ENCODE data around the gene CCL24.
"Not testable (repeated sequence)": the region's sequence is repeated elsewhere in the genome, so short reads cannot be mapped to it uniquely, and the experiment has no call there.

Gene CCL24

GRCh38 chr7:75813781-75814236 is at the start of gene CCL24:
Gene CCL24 (minus strand): TSS chr7:75813806. CDS start chr7:75813715, 91 bp downstream.
- no peak for DNase-seq

- no peak for DNase-seq
Measured at GRCh38 chr7:75861636-75862035, 48.0 kb upstream of the CCL24 start.

DNA sequence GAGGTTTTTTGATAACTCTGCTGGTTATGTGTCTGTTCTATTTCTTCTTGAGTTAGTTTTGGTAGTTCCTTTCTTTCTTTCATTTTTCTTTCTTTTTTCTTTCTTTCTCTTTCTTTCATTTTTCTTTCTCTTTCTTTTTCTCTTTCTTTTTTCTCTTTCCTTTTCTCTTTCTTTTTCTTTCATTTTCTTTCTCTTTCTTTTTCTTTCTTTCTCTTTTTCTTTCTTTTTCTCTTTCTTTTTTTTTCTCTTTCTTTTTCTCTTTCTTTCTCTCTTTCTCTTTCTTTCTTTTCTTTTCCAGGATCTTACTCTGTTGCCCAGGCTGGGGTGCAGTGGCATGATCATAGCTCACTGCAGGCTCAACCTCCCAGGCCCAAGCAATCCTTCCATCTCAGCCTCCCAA is 44.8 kb upstream of the CCL24 start:
- DNase-seq: no peak

- DNase-seq: no peak
Measured at GRCh38 chr7:75856536-75856935, 42.9 kb upstream of the CCL24 start.

DNA sequence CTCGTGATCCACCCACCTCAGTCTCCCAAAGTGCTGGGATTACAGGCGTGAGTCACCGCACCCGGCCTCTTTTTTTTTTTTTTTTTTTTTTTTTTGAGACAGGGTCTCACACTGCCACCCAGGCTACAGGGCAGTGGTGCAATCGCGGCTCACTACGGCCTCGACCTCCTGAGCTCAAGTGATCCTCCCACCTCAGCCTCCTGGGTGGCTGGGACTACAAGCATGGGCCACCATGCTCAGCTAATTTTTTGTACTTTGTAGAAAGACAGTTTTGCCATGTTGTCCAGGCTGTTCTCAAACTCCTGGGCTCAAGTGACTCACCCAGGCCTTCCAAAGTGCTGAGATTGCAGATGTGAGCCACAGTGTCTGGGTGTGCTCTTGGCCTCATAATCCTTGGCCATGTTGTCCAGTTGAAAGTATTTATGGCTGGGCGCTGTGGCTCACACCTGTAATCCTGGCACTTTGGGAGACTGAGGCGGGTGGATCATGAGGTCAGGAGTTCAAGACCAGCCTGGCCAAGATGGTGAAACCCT is 41.3 kb upstream of the CCL24 start:
- DNase-seq: not testable (repeated sequence)

GRCh38 chr7:75854233-75854632 is 40.6 kb upstream of the CCL24 start:
- DNase-seq: no peak

DNA sequence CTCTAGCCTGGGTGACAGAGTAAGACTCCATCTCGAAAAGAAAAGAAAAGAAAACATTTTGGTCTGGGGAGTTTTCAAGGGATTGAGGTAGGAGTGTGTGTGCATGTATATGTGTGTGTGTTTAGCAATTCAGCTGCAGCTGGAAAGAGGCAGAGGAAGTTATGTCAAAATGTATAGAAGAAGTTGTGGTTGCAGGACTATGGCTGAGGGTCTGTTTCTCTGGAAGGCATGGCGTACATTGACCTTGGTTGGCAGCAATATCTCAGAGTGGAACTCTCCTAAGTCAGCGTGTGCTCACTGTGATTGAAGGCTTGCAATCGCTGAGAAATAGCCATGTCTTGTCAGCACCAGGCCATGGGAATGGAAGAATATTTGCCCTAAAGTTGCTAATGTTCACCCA is 36.6 kb upstream of the CCL24 start:
- no peak for DNase-seq

- no peak for DNase-seq
Measured at GRCh38 chr7:75849573-75849972, 36.0 kb upstream of the CCL24 start.

DNA sequence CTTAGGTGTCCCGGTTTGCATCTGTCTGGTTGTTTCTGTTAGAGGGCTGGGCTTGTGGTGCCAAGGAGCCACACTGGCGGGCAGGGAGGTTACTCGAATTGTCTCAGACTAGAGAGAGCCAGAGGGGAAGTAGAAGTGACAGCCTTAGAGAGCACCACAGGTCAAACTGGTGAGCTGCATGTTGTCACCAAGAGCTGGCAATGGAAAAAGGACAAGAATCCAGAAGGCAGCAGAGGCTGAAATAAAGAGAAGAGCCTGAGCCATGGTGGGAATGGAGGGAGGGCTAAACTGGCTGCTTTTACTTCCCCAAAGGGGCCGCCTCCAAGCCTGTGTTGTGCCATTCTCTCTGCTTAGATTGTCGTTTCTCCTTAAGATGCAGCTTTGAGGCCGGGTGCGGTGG is 34.1 kb upstream of the CCL24 start:
- no peak for DNase-seq

GRCh38 chr7:75845132-75845531 is 31.5 kb upstream of the CCL24 start:
- DNase-seq: not testable (repeated sequence)

DNA sequence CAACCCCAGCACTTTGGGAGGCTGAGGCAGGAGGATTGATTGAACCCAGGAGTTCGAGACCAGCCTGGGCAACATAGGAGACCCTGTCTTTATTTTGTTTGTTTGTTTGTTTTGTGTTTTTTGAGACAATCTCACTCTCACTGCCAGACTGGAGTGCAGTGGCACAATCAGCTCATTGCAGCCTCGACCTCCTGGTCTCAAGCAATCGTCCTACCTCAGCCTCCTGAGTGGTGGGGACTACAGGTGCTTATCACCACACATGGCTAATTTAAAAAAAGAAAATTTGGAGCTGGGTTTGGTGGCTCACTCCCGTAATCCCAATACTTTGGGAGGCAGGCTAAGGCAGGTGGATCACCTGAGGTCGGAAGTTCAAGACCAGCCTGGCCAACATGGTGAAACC is 30.6 kb upstream of the CCL24 start:
- DNase-seq: no peak

GRCh38 chr7:75843613-75844116 is 30.1 kb upstream of the CCL24 start:
- DNase-seq: no peak

DNA sequence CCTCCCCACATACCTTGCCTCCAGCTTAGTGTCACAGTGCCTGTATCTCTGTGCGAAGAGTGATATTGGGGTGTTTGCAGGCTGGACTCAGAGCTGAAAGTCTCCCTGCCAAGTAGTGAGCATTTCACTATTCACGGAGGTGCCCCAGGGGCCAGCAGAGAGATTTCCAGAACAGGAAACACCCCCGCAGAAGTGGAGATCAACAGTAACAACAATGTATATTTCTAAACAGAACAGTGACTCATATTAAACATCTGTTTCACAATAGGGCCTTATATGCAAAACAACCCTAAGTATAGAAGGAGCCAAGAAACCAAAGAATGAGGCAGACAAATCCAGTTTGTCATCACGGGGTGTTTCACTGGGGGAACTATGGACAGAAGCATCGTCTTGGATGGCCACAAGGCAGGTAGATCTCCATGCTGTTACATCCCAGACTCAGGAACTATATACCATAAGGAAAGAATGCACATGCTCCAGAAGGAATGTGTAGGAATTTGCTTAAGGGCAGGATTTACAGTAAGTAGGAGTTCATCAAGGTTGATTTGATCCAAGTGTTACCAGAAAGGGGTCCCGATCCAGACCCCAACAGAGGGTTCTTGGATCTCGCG is 29.3 kb upstream of the CCL24 start:
- no peak for DNase-seq

GRCh38 chr7:75840029-75840428 is 26.4 kb upstream of the CCL24 start:
- DNase-seq: no peak

DNA sequence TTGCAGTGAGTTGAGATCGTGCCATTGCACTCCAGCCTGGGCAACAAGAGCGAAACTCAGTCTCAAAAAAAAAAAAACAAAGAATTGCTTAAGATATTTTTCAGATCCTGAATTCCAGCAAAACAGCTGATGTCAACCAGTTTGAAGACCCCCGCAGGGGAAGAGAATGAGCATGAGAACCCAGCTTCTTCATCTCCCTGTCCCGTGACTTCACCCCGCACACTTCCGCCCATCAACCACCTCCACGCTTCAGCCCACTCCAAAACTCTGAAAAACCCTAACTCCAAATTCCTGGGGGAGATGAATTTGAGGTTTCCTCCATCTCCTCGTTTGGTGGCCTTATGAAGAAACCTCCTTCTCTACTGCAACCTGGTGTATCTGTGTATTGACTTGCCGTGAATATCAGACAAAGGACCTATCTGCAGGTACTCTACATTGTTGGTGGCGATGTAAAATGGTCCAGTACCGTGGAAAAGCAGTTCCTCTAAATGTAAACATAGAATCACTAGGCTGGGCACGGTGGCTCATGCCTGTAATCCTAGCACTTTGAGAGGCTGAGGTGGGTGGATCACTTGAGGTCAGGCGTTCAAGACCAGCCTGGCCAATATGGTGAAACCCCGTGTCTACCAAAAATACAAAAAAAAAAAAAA is 24.8 kb upstream of the CCL24 start:
- not testable (repeated sequence) for DNase-seq

DNA sequence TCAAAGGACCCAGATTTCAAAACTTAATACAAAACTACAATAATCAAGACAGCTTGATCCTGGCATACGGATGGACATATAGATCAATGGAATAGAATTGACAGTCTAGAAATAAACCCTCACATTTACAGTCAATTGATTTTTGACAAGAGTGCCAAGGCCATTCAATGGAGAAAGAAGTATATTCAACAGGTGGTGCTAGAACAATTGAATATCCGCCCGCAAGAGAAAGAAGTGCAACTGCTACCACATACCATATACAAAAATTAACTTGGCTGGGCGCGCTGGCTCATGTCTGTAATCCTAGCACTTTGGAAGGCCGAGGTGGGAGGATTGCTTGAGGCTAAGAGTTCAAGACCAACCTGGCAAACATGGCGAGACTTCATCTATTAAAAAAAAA is 23.2 kb upstream of the CCL24 start:
- DNase-seq: no peak

DNA sequence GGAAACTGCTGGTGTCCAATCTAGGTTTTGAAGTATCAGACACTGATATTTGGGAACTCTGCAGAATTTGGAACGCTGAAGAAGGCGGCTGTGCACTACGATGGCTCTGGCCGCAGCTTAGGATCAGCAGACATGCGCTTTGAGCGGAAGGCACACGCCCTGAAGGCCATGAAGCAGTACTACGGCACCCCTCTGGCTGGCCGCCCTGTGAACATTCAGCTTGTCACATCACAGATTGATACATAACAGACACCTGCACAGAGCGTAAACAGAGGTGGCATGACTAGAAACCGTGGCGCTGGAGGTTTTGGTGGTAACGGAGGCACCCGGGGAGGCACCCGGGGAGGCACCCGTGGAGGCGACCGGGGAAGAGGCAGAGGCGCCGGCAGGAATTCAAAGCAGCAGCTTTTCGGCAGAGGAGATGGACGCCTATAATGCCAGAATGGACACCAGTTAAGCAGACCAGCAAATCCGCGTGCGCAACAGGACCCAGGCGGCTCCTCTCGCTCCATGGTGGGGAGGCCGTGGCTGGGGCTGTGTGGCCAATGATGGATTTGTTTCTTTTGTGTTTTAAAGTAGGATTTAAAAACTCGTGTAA is 22.2 kb upstream of the CCL24 start:
- DNase-seq: no peak

GRCh38 chr7:75833662-75834061 is 20.1 kb upstream of the CCL24 start:
- not testable (repeated sequence) for DNase-seq

DNA sequence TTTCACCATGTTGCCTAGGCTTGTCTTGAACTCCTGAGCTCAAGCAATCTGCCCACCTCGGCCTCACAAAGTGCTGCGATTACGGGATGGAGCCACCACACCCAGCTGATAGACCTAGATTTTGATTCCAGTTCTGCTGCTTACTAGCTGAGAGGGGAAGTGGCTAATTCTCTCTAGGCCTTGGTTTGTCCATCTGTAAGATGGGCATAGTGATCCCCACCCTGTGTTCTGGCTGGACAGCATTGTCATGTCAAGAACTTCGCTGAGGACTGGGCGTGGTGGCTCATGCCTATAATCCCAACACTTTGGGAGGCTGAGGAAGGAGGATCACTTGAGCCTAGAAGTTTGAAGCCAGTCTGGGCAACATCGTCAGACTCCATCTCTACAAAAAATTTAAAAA is 17.4 kb upstream of the CCL24 start:
- DNase-seq: peak; percentile 19

GRCh38 chr7:75829656-75830055 is 16.1 kb upstream of the CCL24 start:
- DNase-seq: not testable (repeated sequence)

- no peak for DNase-seq
Measured at GRCh38 chr7:75823198-75823910, 9.7 kb upstream of the CCL24 start.

- DNase-seq: no peak
Measured at GRCh38 chr7:75820688-75821087, 7.1 kb upstream of the CCL24 start.

DNA sequence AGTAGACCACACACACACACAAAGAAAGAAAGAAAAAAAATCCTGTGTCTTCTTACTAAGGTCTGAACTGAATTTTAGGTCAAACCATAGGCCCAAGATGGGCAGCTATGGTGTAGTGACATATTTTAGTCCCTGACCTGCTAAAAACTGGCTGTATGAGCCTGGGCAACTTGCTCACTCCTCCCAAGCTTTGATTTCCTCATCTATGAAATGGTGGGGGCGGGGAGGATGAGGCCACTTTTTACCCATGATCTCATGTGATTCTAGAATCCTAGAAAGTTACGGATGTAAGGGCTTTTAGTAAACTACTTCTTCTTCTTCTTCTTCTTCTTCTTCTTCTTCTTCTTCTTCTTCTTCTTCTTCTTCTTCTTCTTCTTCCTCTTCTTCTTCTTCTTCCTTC is 6.1 kb upstream of the CCL24 start:
- no peak for DNase-seq
